GM12875 (cell line): ENCODE measurements around the gene VKORC1L1.

Source experiments
- H3K4me3 ChIP-seq: one replicate; pipeline ENCODE4 v1.5.1; 2011; ENCODE audit warnings: low read depth, low read length, control low read depth
- CTCF ChIP-seq: IDR thresholded peaks from 2 replicates; pipeline ENCODE4 v1.5.1; 2011; ENCODE audit warnings: low read depth, mild to moderate bottlenecking, control low read depth, inconsistent platforms, low read length, moderate library complexity, borderline replicate concordance; ENCODE audit not compliant: insufficient read depth

Gene VKORC1L1

DNA sequence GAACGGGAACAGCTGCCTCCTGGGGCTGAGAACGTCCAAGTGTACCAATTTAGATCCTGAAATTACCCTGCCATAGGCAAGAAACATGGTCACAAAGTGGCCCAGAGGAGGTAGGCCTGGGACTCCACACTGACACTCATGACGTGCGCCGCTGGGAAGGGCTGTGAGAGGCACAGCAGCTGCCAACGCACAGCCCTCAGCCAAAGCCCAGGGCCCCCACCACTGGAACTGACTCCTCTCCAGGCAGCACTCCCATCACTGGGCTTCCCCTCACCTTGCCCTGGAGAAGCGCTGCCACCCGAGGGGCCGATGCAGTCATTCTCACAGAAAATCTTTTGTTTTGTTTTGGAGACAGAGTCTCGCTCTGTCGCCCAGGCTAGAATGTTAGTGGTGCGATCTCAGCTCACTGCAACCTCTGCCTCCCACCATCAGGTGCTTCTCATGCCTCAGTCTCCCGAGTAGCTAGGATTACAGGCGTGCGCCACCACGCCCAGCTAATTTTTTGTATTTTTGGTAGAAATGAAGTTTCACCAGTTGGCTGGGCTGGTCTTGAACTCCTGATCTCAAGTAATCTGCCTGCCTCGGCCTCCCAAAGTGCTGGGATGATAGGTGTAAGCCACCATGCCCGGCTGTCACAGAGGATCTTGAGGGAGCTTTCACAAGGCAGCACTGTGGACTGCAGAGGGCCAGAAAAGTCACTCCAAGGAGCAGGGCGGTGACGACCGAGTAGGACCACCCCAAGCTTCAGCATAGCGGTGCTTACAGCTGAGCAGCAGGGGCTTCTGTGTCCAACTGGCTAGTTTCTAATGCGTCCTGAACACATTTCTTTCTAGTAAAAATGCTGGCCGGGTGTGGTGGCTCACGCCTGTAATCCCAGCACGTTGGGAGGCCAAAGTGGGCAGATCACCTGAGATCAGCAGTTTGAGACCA lies 95.6 kb downstream of the VKORC1L1 start:
- H3K4me3 ChIP-seq, result no peak overlapping the region
- TF ChIP-seq CTCF, result no peak

GRCh38 chr7:65971021-65971420 lies 98.1 kb downstream of the VKORC1L1 start:
- H3K4me3 ChIP-seq, result no peak overlapping the region
- TF ChIP-seq CTCF, result no peak

DNA sequence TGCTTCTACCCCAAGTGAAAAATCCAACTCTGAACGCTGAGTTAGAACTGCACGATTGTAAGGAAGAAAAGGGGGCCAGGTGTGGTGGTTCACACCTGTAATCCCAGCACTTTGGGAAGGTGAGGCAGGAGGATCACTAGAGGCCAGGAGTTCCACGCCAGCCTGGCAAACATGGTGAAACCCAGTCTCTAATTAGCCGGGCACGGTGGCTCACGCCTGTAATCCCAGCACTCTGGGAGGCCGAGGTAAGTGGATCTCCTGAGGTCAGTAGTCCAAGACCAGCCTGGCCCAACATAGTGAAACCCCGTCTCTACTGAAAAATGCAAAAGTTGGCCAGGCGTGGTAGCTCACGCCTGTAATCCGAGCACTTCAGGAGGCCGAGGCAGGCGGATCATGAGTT lies 100.1 kb downstream of the VKORC1L1 start:
- TF ChIP-seq CTCF, result no peak
- no peak overlapping the region for H3K4me3 ChIP-seq

DNA sequence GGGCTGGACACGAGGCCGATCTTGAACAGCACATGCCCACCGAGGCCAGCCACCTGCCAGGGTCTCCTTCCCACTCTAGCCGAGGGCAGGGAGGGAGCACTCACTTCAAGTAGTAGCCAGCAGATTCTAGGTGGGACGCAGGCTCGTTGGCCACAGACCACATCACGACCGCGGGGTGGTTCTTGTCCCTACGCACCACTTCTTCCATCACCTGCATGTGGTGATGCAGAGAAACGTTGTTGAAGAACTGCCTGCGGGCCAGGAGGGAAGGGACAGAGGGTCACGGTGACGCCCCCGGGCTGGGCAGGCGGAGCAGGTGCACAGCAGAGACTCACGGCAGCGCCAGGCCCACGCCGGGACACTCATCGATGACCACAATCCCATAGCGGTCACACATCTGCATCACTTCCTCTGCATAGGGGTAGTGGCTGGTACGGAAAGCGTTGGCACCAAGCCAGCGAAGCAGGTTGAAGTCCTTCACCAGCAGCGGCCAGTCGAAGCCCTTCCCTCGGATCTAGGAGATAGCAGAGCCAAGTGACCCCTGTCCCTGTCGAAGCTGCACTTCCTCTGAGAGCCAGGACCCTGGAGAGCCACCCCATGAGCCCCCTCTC lies 101.4 kb downstream of the VKORC1L1 start:
- H3K4me3 ChIP-seq, result no peak overlapping the region
- TF ChIP-seq CTCF, result no peak

- TF ChIP-seq CTCF, result no peak
- no peak overlapping the region for H3K4me3 ChIP-seq
Measured at GRCh38 chr7:65974876-65975275, 102.0 kb downstream of the VKORC1L1 start.

GRCh38 chr7:65975814-65976445 lies 103.1 kb downstream of the VKORC1L1 start:
- TF ChIP-seq CTCF, result no peak
- H3K4me3 ChIP-seq, result no peak overlapping the region

- no peak for TF ChIP-seq CTCF
- H3K4me3 ChIP-seq, result no peak overlapping the region
Measured at GRCh38 chr7:65976659-65977196, 103.9 kb downstream of the VKORC1L1 start.
